ENCODE data around the gene APP. TPM values are rescaled to one million over a fixed set of nuclear protein-coding genes. Genes with fewer than 3 reads are reported as not detected.
"Not testable (repeated sequence)": the region's sequence is repeated elsewhere in the genome, so short reads cannot be mapped to it uniquely, and the experiment has no call there.

Gene APP
- total RNA-seq, 5 donors from 2014 or later (not counting 1 experiment from before 2014, with no cell fraction given) = 33.7 to 44.7 (median 37.5) TPM

GRCh38 chr21:25925936-25926335 lies 244.6 kb downstream of the APP start:
- peaks cover 0 to 2% (median 0%) of the 10 kb centered on the region in 3 donors for H3K4me1 Mint-ChIP-seq
- ChIA-PET CTCF (no interaction called here), POLR2A (no interaction called here)
- DNase-seq (no peak), ATAC-seq (replicated peaks in 1 of 4) (no peak)
- Histone ChIP-seq H3K4me1 (ENCODE audit: control insufficient read depth in 1 of 2, extremely low read depth in 1 of 2, insufficient read depth in 2 of 2, low read length in 2 of 2) (no peaks in the 10 kb centered on the region), H3K27ac (ENCODE audit: low read length) (no peak overlapping the region), H3K27me3 (replicated peaks in 1 of 2; ENCODE audit: control insufficient read depth in 2 of 2, extremely low read depth in 1 of 2, insufficient read depth in 2 of 2, low read length in 1 of 2) (no peaks in the 10 kb centered on the region), H3K36me3 (ENCODE audit: control insufficient read depth in 2 of 2, extremely low read depth in 1 of 2, insufficient read depth in 1 of 2, low read length in 1 of 2) (no peaks in the 10 kb centered on the region), H3K9me3 (no peaks in the 10 kb centered on the region), H3K4me3 (ENCODE audit: control insufficient read depth in 1 of 2, extremely low read depth in 1 of 2, low read length in 1 of 2) (no peak overlapping the region)
- H3K36me3 Mint-ChIP-seq = peaks cover 13% of the 10 kb centered on the region
- H3K27me3 Mint-ChIP-seq = no peaks in the 10 kb centered on the region
- H3K4me3 Mint-ChIP-seq = no peak overlapping the region
- WGBS (ENCODE audit: insufficient coverage) = no CpG with 5 or more reads among the region's 2 CpGs
- no peaks in the 10 kb centered on the region for H3K9me3 Mint-ChIP-seq
- H3K27ac Mint-ChIP-seq = no peak overlapping the region

- WGBS (ENCODE audit: insufficient coverage) = 100% methylated on average over 3 of the region's 14 CpGs
- no peak for DNase-seq
- H3K4me3 Mint-ChIP-seq = no peak overlapping the region
- no peaks in the 10 kb centered on the region for H3K9me3 ChIP-seq
- H3K27ac ChIP-seq (ENCODE audit: low read length) = no peak overlapping the region
- no peak overlapping the region for H3K4me3 ChIP-seq (ENCODE audit: control insufficient read depth in 1 of 2, extremely low read depth in 1 of 2, low read length in 1 of 2)
- no peaks in the 10 kb centered on the region for H3K36me3 ChIP-seq (ENCODE audit: control insufficient read depth in 2 of 2, extremely low read depth in 1 of 2, insufficient read depth in 1 of 2, low read length in 1 of 2)
- no peak overlapping the region for H3K27ac Mint-ChIP-seq
- H3K9me3 Mint-ChIP-seq = no peaks in the 10 kb centered on the region
- no peaks in the 10 kb centered on the region for H3K4me1 ChIP-seq (ENCODE audit: control insufficient read depth in 1 of 2, extremely low read depth in 1 of 2, insufficient read depth in 2 of 2, low read length in 2 of 2)
- H3K27me3 ChIP-seq (replicated peaks in 1 of 2; ENCODE audit: control insufficient read depth in 2 of 2, extremely low read depth in 1 of 2, insufficient read depth in 2 of 2, low read length in 1 of 2) = no peaks in the 10 kb centered on the region
- ChIA-PET POLR2A (no interaction called here), CTCF (interaction anchor here (0.6 kb wide), 2 partner anchors 41 to 608 kb away, joined by 3 read pairs; no protein-coding TSS in a partner anchor)
- H3K36me3 Mint-ChIP-seq = peaks cover 10% of the 10 kb centered on the region
- H3K4me1 Mint-ChIP-seq = peaks cover 0 to 2% (median 0%) of the 10 kb centered on the region in 3 donors
- no peaks in the 10 kb centered on the region for H3K27me3 Mint-ChIP-seq
- no peak for ATAC-seq (replicated peaks in 1 of 4)
Observed at GRCh38 chr21:25925064-25925800, 245.3 kb downstream of the APP start.

- CTCF ChIA-PET = not testable (repeated sequence)
Observed at GRCh38 chr21:25918152-25918551, 252.4 kb downstream of the APP start.

GRCh38 chr21:25916226-25916625 lies 254.3 kb downstream of the APP start:
- ATAC-seq (replicated peaks in 1 of 4) = no peak
- no peak for DNase-seq

More at GRCh38 chr21:25918152-25918551, 252.4 kb downstream of the APP start:
- not testable (repeated sequence) for H3K27ac ChIP-seq (ENCODE audit: low read length); H3K9me3 ChIP-seq; H3K36me3 ChIP-seq (ENCODE audit: control insufficient read depth in 2 of 2, extremely low read depth in 1 of 2, insufficient read depth in 1 of 2, low read length in 1 of 2); H3K27ac Mint-ChIP-seq; H3K4me1 Mint-ChIP-seq; H3K4me3 Mint-ChIP-seq; DNase-seq; H3K36me3 Mint-ChIP-seq; H3K27me3 Mint-ChIP-seq; H3K27me3 ChIP-seq (replicated peaks in 1 of 2; ENCODE audit: control insufficient read depth in 2 of 2, extremely low read depth in 1 of 2, insufficient read depth in 2 of 2, low read length in 1 of 2); ATAC-seq (replicated peaks in 1 of 4); H3K4me3 ChIP-seq (ENCODE audit: control insufficient read depth in 1 of 2, extremely low read depth in 1 of 2, low read length in 1 of 2); H3K4me1 ChIP-seq (ENCODE audit: control insufficient read depth in 1 of 2, extremely low read depth in 1 of 2, insufficient read depth in 2 of 2, low read length in 2 of 2); H3K9me3 Mint-ChIP-seq
- 91% methylated on average over 4 of the region's 17 CpGs for WGBS (ENCODE audit: insufficient coverage)
- POLR2A ChIA-PET = interaction anchor here in 1 of 2 donors (0.6 kb wide), 1 partner anchor 48 kb away, joined by 3 read pairs; no protein-coding TSS in a partner anchor

GRCh38 chr21:25913479-25913878 lies 257.1 kb downstream of the APP start:
- POLR2A ChIA-PET = no interaction called here
- WGBS (ENCODE audit: insufficient coverage) = 100% methylated on average over 3 of the region's 3 CpGs

More at GRCh38 chr21:25916226-25916625, 254.3 kb downstream of the APP start:
- Histone ChIP-seq H3K36me3 (ENCODE audit: control insufficient read depth in 2 of 2, extremely low read depth in 1 of 2, insufficient read depth in 1 of 2, low read length in 1 of 2) (no peaks in the 10 kb centered on the region), H3K9me3 (no peaks in the 10 kb centered on the region), H3K4me3 (ENCODE audit: control insufficient read depth in 1 of 2, extremely low read depth in 1 of 2, low read length in 1 of 2) (no peak overlapping the region), H3K4me1 (ENCODE audit: control insufficient read depth in 1 of 2, extremely low read depth in 1 of 2, insufficient read depth in 2 of 2, low read length in 2 of 2) (no peaks in the 10 kb centered on the region), H3K27me3 (replicated peaks in 1 of 2; ENCODE audit: control insufficient read depth in 2 of 2, extremely low read depth in 1 of 2, insufficient read depth in 2 of 2, low read length in 1 of 2) (no peaks in the 10 kb centered on the region), H3K27ac (ENCODE audit: low read length) (no peak overlapping the region)
- peaks cover 12% of the 10 kb centered on the region for H3K36me3 Mint-ChIP-seq
- H3K4me1 Mint-ChIP-seq = no peaks in the 10 kb centered on the region
- ChIA-PET CTCF (no interaction called here), POLR2A (no interaction called here)
- H3K27ac Mint-ChIP-seq = no peak overlapping the region
- no peak overlapping the region for H3K4me3 Mint-ChIP-seq
- H3K9me3 Mint-ChIP-seq = no peaks in the 10 kb centered on the region
- H3K27me3 Mint-ChIP-seq = no peaks in the 10 kb centered on the region
- 100% methylated on average over 4 of the region's 6 CpGs for WGBS (ENCODE audit: insufficient coverage)

GRCh38 chr21:25912402-25912746 lies 258.2 kb downstream of the APP start:
- H3K27me3 Mint-ChIP-seq = no peaks in the 10 kb centered on the region
- H3K4me3 Mint-ChIP-seq = no peak overlapping the region
- WGBS (ENCODE audit: insufficient coverage) = no CpG with 5 or more reads among the region's 2 CpGs
- Histone ChIP-seq H3K9me3 (no peaks in the 10 kb centered on the region), H3K4me3 (ENCODE audit: control insufficient read depth in 1 of 2, extremely low read depth in 1 of 2, low read length in 1 of 2) (no peak overlapping the region), H3K36me3 (ENCODE audit: control insufficient read depth in 2 of 2, extremely low read depth in 1 of 2, insufficient read depth in 1 of 2, low read length in 1 of 2) (no peaks in the 10 kb centered on the region), H3K4me1 (ENCODE audit: control insufficient read depth in 1 of 2, extremely low read depth in 1 of 2, insufficient read depth in 2 of 2, low read length in 2 of 2) (no peaks in the 10 kb centered on the region), H3K27ac (ENCODE audit: low read length) (no peak overlapping the region), H3K27me3 (replicated peaks in 1 of 2; ENCODE audit: control insufficient read depth in 2 of 2, extremely low read depth in 1 of 2, insufficient read depth in 2 of 2, low read length in 1 of 2) (no peaks in the 10 kb centered on the region)
- H3K27ac Mint-ChIP-seq = no peak overlapping the region
- POLR2A ChIA-PET = no interaction called here
- H3K9me3 Mint-ChIP-seq = no peaks in the 10 kb centered on the region
- no peaks in the 10 kb centered on the region for H3K4me1 Mint-ChIP-seq
- DNase-seq (no peak), ATAC-seq (replicated peaks in 1 of 4) (no peak)
- peaks cover 6% of the 10 kb centered on the region for H3K36me3 Mint-ChIP-seq
- CTCF ChIA-PET = interaction anchor here in 1 of 2 donors (0.5 kb wide), 1 partner anchor 907 kb away, joined by 4 read pairs; no protein-coding TSS in a partner anchor

More at GRCh38 chr21:25913479-25913878, 257.1 kb downstream of the APP start:
- no peaks in the 10 kb centered on the region for H3K4me1 Mint-ChIP-seq
- Histone ChIP-seq H3K4me1 (ENCODE audit: control insufficient read depth in 1 of 2, extremely low read depth in 1 of 2, insufficient read depth in 2 of 2, low read length in 2 of 2) (no peaks in the 10 kb centered on the region), H3K4me3 (ENCODE audit: control insufficient read depth in 1 of 2, extremely low read depth in 1 of 2, low read length in 1 of 2) (no peak overlapping the region), H3K27me3 (replicated peaks in 1 of 2; ENCODE audit: control insufficient read depth in 2 of 2, extremely low read depth in 1 of 2, insufficient read depth in 2 of 2, low read length in 1 of 2) (no peaks in the 10 kb centered on the region), H3K36me3 (ENCODE audit: control insufficient read depth in 2 of 2, extremely low read depth in 1 of 2, insufficient read depth in 1 of 2, low read length in 1 of 2) (no peaks in the 10 kb centered on the region), H3K27ac (ENCODE audit: low read length) (no peak overlapping the region), H3K9me3 (no peaks in the 10 kb centered on the region)
- no peak overlapping the region for H3K27ac Mint-ChIP-seq
- no peak for DNase-seq
- CTCF ChIA-PET = no interaction called here
- ATAC-seq (replicated peaks in 1 of 4) = no peak
- H3K4me3 Mint-ChIP-seq = no peak overlapping the region
- H3K27me3 Mint-ChIP-seq = no peaks in the 10 kb centered on the region
- H3K36me3 Mint-ChIP-seq = peaks cover 12% of the 10 kb centered on the region
- H3K9me3 Mint-ChIP-seq = no peaks in the 10 kb centered on the region

Data from T-cell (primary cell).